ENCODE results near the gene DDX17.

DDX17 gene
- 763 to 1,357 (median 1,257) reads per million in 4 donors for total RNA-seq

- DNase-seq = peak; percentile 81 to 98 (median 87)
These were observed at the start of gene DDX17 for GRCh38 chr22:38506118-38506962. DDX17 (minus strand) TSS chr22:38506311.

DNA sequence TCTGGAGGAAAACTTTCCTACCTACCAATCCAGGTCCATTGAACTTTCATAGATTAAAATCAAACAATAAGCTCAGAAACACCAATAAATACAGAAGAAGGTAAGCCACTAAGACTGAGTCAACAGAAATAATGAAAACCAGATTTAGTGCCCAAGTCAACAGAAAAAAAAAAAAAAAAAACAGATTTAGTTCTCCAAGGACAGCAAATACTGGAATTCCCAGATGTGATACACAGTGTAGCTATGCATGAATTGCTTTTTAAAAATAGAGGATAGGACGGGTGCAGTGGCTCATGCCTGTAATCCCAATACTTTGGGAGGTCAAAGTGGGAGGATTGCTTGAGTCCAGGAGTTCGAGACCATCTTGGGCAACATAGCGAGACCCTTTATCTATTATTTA is 48.2 kb upstream of the DDX17 start:
- DNase-seq = no peak

DNA sequence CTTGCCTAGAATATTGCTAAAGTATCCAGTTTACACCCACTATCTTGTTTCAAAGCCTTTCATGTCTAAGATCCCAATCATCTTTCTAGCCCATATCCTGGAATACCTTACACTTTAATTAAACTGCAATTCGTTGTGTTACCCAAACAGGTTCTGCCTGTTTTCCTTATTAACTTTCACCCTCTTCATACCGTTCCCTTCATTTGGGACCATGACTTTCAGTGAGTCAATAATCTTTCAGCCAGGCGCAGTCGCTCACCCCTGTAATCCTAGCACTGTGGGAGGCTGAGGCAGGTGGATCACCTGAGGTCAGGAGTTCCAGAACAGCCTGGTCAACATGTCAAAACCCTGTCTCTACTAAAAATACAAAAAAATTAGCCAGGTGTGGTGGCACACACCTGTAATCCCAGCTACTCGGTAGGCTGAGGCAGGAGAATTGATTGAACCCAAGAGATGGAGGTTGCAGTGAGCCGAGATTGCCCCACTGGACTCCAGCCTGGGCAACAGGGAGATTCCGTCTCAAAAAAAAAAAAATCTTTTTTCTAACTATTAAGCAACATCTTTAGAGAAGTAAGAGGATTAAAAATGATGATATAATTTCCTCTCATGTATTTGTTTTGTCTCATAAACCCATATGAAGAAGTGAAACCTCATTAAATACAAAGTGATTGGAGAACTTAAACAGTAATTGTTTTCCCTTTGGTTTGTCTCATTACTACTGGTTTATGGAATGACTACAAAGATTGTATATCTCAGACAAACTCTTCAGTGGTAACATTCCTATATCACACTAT is 43.2 kb upstream of the DDX17 start:
- no peak for DNase-seq

- no peak for DNase-seq
These were observed 34.6 kb upstream of the DDX17 start for GRCh38 chr22:38540701-38541100.

- DNase-seq = no peak
These were observed 25.3 kb upstream of the DDX17 start for GRCh38 chr22:38531251-38531938.

GRCh38 chr22:38524429-38524828 is 18.3 kb upstream of the DDX17 start:
- no peak for DNase-seq

GRCh38 chr22:38523479-38523878 is 17.4 kb upstream of the DDX17 start:
- no peak for DNase-seq

GRCh38 chr22:38523029-38523428 is 16.9 kb upstream of the DDX17 start:
- DNase-seq = no peak

GRCh38 chr22:38519453-38520250 is 13.5 kb upstream of the DDX17 start:
- no peak for DNase-seq

GRCh38 chr22:38518620-38519019 is 12.5 kb upstream of the DDX17 start:
- no peak for DNase-seq

GRCh38 chr22:38513063-38513462 is 7.0 kb upstream of the DDX17 start:
- DNase-seq = peak in 4 of 5 donors; percentile 12 to 56 (median 17)

GRCh38 chr22:38510416-38510970 is 4.4 kb upstream of the DDX17 start:
- no peak for DNase-seq

DNA sequence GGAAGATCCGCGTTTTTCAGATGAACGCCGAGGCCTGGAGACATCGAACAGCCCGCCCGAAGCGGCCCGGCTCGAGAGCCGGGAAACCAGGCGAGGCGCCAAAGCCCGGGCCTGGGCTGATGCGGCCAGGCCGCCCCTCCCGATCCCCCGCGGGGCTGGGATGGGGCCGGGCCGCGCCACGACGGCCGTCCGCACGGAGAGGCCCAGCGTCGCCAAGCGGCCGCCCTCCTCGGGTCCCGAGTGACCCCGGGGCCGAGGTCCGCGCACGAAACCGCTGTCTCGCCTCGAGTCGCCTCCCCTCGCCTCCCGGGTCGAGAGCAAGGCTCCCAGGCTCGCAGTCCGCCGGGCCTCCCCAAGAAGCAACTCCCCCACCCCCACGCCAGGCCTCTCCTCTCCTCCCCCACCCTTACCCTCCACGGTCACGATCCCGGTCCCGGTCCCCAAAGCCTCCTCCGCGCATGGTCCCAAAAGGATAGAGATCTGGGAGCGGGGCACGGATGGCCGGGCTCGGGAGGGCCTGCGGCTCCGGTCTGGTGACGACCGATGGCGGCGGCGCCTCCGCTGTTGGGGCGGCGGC is 482 bp downstream of the DDX17 start:
- DNase-seq = peak; percentile 24 to 53 (median 40)

DNA sequence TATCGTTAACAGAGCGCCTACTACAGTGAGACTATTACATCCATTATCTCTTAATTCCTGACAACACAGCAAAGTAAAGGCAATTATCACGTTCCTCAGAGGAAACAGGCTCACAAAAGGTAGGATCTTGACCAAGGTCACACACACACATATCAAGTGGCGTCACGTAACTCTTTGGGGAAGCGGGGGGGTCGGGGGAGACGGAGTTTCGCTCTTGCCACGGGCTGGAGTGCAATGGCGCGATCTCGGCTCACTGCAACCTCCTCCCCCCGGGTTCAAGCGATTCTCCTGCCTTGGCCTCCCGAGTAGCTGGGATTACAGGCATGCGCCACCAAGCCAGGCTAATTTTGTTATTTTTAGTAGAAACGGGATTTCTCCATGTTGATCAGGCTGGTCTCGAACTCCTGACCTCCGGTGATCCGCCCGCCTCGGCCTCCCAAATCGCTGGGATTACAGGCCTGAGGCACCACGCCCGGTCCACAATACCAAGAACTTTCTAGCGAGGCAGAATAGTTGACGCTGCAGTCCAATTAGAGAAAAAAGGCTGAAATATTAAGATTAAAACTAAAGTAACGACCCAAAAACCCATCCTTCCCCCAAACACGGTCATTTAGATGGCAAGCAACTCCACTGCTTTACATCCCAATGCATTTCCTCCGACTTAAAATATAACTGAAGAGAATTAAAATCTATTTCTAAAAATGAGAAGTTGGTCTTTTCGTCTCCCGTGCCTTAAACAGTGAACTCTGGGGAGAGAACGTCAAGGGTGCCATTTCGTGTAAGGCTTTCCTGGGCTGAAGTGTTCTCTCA is 1.2 kb downstream of the DDX17 start:
- DNase-seq = peak; percentile 18 to 68 (median 42)

DNA sequence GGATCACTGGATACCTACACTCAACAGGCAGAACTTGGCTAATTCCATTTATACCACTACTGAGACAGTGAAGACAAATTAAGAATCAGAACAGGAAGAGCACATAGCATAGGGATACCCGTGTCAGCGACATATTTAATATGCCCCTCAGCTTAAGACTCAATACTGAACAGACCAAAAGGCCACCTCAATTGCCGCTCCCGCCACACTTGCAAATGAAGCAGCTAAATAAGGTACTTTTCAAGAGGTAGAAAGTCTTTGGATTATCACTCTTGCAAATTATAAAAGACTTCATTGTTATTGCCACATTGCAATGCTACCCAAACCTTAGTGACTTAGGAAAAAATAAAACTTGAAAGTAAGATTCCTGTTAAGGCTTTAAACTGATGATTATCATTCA is 3.1 kb downstream of the DDX17 start:
- DNase-seq = no peak

DNA sequence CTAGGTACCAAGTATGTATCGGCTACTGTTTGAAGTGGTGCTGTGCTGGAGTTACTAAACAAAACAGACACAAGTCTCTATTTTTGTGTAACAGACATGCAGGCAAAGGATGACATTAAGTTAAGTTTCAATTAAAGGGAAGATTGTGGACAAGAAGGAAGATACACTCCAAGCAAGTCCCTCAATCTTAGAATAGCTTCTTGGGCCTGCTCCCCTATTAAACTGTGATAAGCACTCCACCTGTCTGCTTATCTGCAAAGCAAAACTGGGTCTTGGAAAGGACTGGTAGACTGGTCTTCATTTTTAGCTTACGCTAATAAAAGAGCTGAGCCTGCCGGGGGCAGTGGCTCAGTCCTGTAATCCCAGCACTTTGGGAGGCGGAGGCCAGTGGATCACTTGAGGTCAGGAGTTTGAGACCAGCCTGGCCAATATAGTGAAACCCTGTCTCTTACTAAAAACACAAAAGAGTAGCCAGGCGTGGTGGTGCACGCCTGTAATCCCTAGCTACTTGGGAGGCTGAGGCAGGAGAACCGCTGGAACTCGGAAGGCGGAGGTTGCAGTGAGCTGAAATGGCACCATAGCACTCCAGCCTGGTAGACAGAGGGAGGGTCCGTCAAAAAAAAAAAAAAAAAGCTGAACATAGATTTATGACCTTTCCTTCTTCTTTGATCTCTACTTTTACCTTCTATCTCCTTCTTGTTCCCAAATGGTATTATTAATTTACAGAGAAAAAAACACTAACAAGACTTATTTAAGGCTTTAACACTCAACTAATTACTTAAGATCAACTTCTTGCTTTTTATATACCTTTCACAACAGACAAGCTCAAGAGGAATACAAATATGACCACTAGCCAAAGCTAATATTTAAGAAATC is 4.1 kb downstream of the DDX17 start:
- DNase-seq = no peak

GRCh38 chr22:38497869-38498268 is 8.2 kb downstream of the DDX17 start:
- DNase-seq = peak in 1 of 5 donors; percentile 51

DNA sequence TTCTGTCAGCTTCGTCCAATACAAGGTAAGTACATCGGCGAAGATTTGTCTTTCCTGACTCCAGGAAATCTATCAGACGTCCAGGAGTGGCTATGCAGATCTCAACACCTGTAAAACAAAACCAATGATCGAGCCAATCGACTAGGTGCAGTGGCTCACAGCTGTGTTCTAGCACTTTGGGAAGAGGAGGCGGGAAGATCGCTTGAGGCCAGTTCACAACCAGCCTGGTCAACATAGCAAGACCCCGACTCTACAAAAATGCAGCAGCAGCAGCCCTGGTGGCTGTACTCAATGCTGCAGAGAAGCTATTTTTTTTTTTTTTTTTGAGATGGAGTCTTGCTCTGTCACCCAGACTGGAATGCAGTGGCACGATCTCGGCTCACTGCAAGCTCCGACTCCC is 11.2 kb downstream of the DDX17 start:
- no peak for DNase-seq

GRCh38 chr22:38494498-38494897 is 11.6 kb downstream of the DDX17 start:
- peak in 1 of 5 donors; percentile 22 for DNase-seq
